Kidney (tissue), 14 donors: ENCODE results near the gene CTDP1. TPM values are rescaled to one million over a fixed set of nuclear protein-coding genes. Genes with fewer than 3 reads are reported as not detected.

Source experiments
- DNase-seq, 5 donors: peaks; one replicate each; pipeline ENCODE4 v3.0.0-alpha.2; 2013 to 2020
- FAIRE-seq: peaks from 2 replicates; lab custom pipeline; 2012; peaks lifted over from hg19 to GRCh38; lab: Jason Lieb, UNC
- H3K27ac ChIP-seq, 2 donors: one replicate each; pipeline ENCODE4 v1.7.0; 2013; ENCODE audit warnings: low read depth in 2 of 2, low read length in 2 of 2, inconsistent platforms in 1 of 2
- H3K27me3 ChIP-seq: one replicate; pipeline ENCODE4 v1.7.1; 2013; ENCODE audit warnings: low read length, inconsistent platforms; ENCODE audit not compliant: control insufficient read depth, insufficient read depth
- H3K36me3 ChIP-seq, 3 donors: one replicate each; pipeline versions ENCODE4 v1.7.0 to v1.7.1; 2013; ENCODE audit warnings: low read length in 3 of 3, control low read depth in 1 of 3, inconsistent platforms in 1 of 3; ENCODE audit not compliant: insufficient read depth in 3 of 3, control insufficient read depth in 2 of 3
- H3K4me1 ChIP-seq, 3 donors: one replicate each; pipeline versions ENCODE4 v1.7.0 to v1.7.1; 2013; ENCODE audit warnings: low read length in 3 of 3, inconsistent platforms in 1 of 3, low read depth in 1 of 3; ENCODE audit not compliant: control insufficient read depth in 2 of 3, insufficient read depth in 2 of 3
- H3K4me3 ChIP-seq, 3 donors: one replicate each; pipeline versions ENCODE4 v1.7.0 to v1.8.1; 2013; ENCODE audit warnings: low read length in 3 of 3, control low read depth in 1 of 3, inconsistent platforms in 1 of 3
- H3K9ac ChIP-seq, 3 donors: one replicate each; pipeline versions ENCODE4 v1.7.0 to v1.7.1; 2013; ENCODE audit warnings: low read length in 3 of 3, control low read depth in 1 of 3, inconsistent platforms in 1 of 3
- H3K9me3 ChIP-seq, 3 donors: one replicate each; pipeline versions ENCODE4 v1.7.0 to v1.7.1; 2013; ENCODE audit warnings: low read length in 3 of 3, control low read depth in 1 of 3, inconsistent platforms in 1 of 3; ENCODE audit not compliant: control insufficient read depth in 2 of 3, insufficient read depth in 1 of 3
- CTCF ChIP-seq: IDR thresholded peaks from 3 replicates; pipeline ENCODE4 v1.5.1; 2012; ENCODE audit warnings: mild to moderate bottlenecking, moderate library complexity, borderline replicate concordance; ENCODE audit not compliant: insufficient read depth; ENCODE audit errors: extremely low read depth
- intact Hi-C: fragments of 100-400 bp; cut with DNase I; formaldehyde crosslinking; loops from one replicate; pipeline ENCODE4 v1.11.1; 2022
- polyA plus RNA-seq: library from polyadenylated mRNA; stranded (reverse); fragments of 350-450 nt; fragmentation: Illumina TruSeq; extraction: RNeasy Lipid Tissue Mini Kit (QIAGEN cat#74804); gene quantifications from one replicate; pipeline ENCODE4 v1.2.3, GENCODE V29; 2014; ENCODE audit warnings: low read depth, low replicate concordance; ENCODE audit not compliant: insufficient read depth
- total RNA-seq: library from RNA; stranded (reverse); fragmentation: NEBNext Ultra II Directional; extraction: Animal tissue kit (Norgen Biotek cat#: 25700); gene quantifications from one replicate; pipeline ENCODE4 v1.2.1, GENCODE V29; 2021
- donor health status: control.
- donor health status: control.
- donor health status: control.
- donor health status: control.
- donor health status: control.
- donor health status: DM: yes; HTN: yes; CAD: no.
- donor health status: Normal renal cell carcinoma (clear cell type).

Gene CTDP1
- total and polyA plus RNA-seq, 2 donors from 2014 or later = 11.1 to 21.8 TPM

GRCh38 chr18:79681484-79682387 is 2.1 kb downstream of the CTDP1 start:
- Histone ChIP-seq H3K27ac (no peak overlapping the region), H3K9ac (no peak overlapping the region), H3K36me3 (peaks cover 0 to 2% (median under 1%) of the 10 kb centered on the region in 3 donors), H3K27me3 (no peaks in the 10 kb centered on the region), H3K4me3 (peak overlapping the region in 2 of 3 donors; percentile 19 to 87), H3K4me1 (peaks cover 4 to 23% (median 17%) of the 10 kb centered on the region in 3 donors), H3K9me3 (no peaks in the 10 kb centered on the region)
- intact Hi-C loops = no loop called here
- no peak for FAIRE-seq
- no peak for DNase-seq
- TF ChIP-seq CTCF = no peak

- Histone ChIP-seq H3K27me3 (no peaks in the 10 kb centered on the region), H3K9me3 (no peaks in the 10 kb centered on the region), H3K4me1 (peaks cover 4 to 19% (median 14%) of the 10 kb centered on the region in 3 donors), H3K9ac (no peak overlapping the region), H3K27ac (no peak overlapping the region), H3K4me3 (no peak overlapping the region), H3K36me3 (peaks cover 0 to under 1% (median 0%) of the 10 kb centered on the region in 3 donors)
- intact Hi-C loops = no loop called here
- FAIRE-seq (no peak), DNase-seq (no peak)
- no peak for TF ChIP-seq CTCF
Measured at GRCh38 chr18:79682481-79682880, 2.9 kb downstream of the CTDP1 start.

GRCh38 chr18:79682894-79683625 is 3.5 kb downstream of the CTDP1 start:
- FAIRE-seq = no peak
- no peaks in the 10 kb centered on the region for H3K9me3 ChIP-seq
- no peak overlapping the region for H3K4me3 ChIP-seq
- TF ChIP-seq CTCF = no peak
- intact Hi-C loops = no loop called here
- no peak overlapping the region for H3K9ac ChIP-seq
- no peak for DNase-seq
- H3K4me1 ChIP-seq = peaks cover 2 to 18% (median 8%) of the 10 kb centered on the region in 3 donors
- no peak overlapping the region for H3K27ac ChIP-seq
- H3K36me3 ChIP-seq = no peaks in the 10 kb centered on the region
- no peaks in the 10 kb centered on the region for H3K27me3 ChIP-seq
